Keratinocyte (primary cell): ENCODE measurements around the gene CFAP92. TPM values are rescaled to one million over a fixed set of nuclear protein-coding genes. Genes with fewer than 3 reads are reported as not detected.

ENCODE experiments used
- DNase-seq: peaks from one replicate; pipeline ENCODE4 v3.0.0-alpha.2; 2011; ENCODE audit warnings: low read depth, missing footprints, low spot score
- FAIRE-seq: peaks from 2 replicates; lab custom pipeline; 2011; peaks lifted over from hg19 to GRCh38; lab: Jason Lieb, UNC
- H2AFZ ChIP-seq: 2 replicates; pipeline ENCODE4 v1.6.0; 2012; ENCODE audit warnings: low read length, control low read depth, inconsistent platforms; ENCODE audit not compliant: control insufficient read depth
- H3K27ac ChIP-seq: 2 replicates; pipeline ENCODE4 v1.5.1; 2011; ENCODE audit warnings: low read length; ENCODE audit not compliant: control insufficient read depth, insufficient read depth
- H3K27me3 ChIP-seq: 3 replicates; pipeline ENCODE4 v1.6.0; 2011; ENCODE audit warnings: low read length; ENCODE audit not compliant: control insufficient read depth, insufficient read depth; ENCODE audit errors: extremely low read depth
- H3K36me3 ChIP-seq, 2 experiments: 2 replicates in 1 of 2; 3 replicates in 1 of 2; pipeline ENCODE4 v1.5.1; 2011; ENCODE audit warnings: low read length in 2 of 2, mild to moderate bottlenecking in 1 of 2; ENCODE audit not compliant: control insufficient read depth in 2 of 2, insufficient read depth in 2 of 2; ENCODE audit errors: extremely low read depth in 1 of 2
- H3K4me1 ChIP-seq: 3 replicates; pipeline ENCODE4 v1.5.1; 2011; ENCODE audit warnings: low read length; ENCODE audit not compliant: control insufficient read depth, insufficient read depth; ENCODE audit errors: extremely low read depth
- H3K4me2 ChIP-seq: 3 replicates; pipeline ENCODE4 v1.6.0; 2011; ENCODE audit warnings: low read depth, low read length; ENCODE audit not compliant: control insufficient read depth, insufficient read depth; ENCODE audit errors: extremely low read depth
- H3K4me3 ChIP-seq, 3 experiments: fragments of 200-600 bp in 1 of 3; sonication (generic) in 1 of 3; 2 replicates in 2 of 3; 3 replicates in 1 of 3; pipeline ENCODE4 v1.5.1; 2011 to 2016; ENCODE audit warnings: low read length in 3 of 3, mild to moderate bottlenecking in 3 of 3, control low read depth in 2 of 3, inconsistent platforms in 1 of 3, low read depth in 1 of 3, mixed read lengths in 1 of 3, mixed run types in 1 of 3, moderate library complexity in 1 of 3; ENCODE audit not compliant: control insufficient read depth in 2 of 3, insufficient read depth in 2 of 3; ENCODE audit errors: extremely low read depth in 1 of 3
- H3K79me2 ChIP-seq: 2 replicates; pipeline ENCODE4 v1.6.0; 2012; ENCODE audit warnings: low read length; ENCODE audit not compliant: control insufficient read depth, insufficient read depth
- H3K9ac ChIP-seq: 3 replicates; pipeline ENCODE4 v1.6.0; 2011; ENCODE audit warnings: low read length; ENCODE audit not compliant: control insufficient read depth, insufficient read depth; ENCODE audit errors: extremely low read depth
- H3K9me1 ChIP-seq: 3 replicates; pipeline ENCODE4 v1.6.0; 2011; ENCODE audit warnings: low read length; ENCODE audit not compliant: control insufficient read depth, insufficient read depth; ENCODE audit errors: extremely low read depth
- H3K9me3 ChIP-seq: 2 replicates; pipeline ENCODE4 v1.5.1; 2012; ENCODE audit warnings: low read depth, low read length; ENCODE audit not compliant: control insufficient read depth
- H4K20me1 ChIP-seq: 3 replicates; pipeline ENCODE4 v1.6.0; 2011; ENCODE audit warnings: low read length; ENCODE audit not compliant: control insufficient read depth, insufficient read depth; ENCODE audit errors: extremely low read depth
- EZH2 ChIP-seq: IDR thresholded peaks from one replicate; pipeline ENCODE4 v1.6.1; 2012; ENCODE audit warnings: inconsistent platforms, mild to moderate bottlenecking, low read length, moderate library complexity
- dilution Hi-C: fragments of 300-500 bp; cut with MboI; formaldehyde crosslinking; loops from one replicate; pipeline ENCODE4 v1.7.0; 2020; ENCODE audit warnings: low sequenced_read_pairs; ENCODE audit not compliant: extremely low pct_ligation_motif_present
- polyA plus RNA-seq, 5 experiments: library from polyadenylated mRNA; depleted of rRNA in 3 of 5; stranded (reverse) in 3 of 5; stranded (forward) in 1 of 5; unstranded in 1 of 5; fragments of >200 nt; gene quantifications; 1 replicate in 1 of 5; 2 replicates in 3 of 5; 3 replicates in 1 of 5; pipeline versions ENCODE4 v1.2.1 to v1.2.3, GENCODE V29; 2011 to 2012; ENCODE audit warnings: missing spikeins in 2 of 5, low read depth in 1 of 5, low replicate concordance in 1 of 5
- TF ChIP-seq, protein P1 (sequence below), 3 experiments: IDR thresholded peaks in 1 of 3; conservative IDR thresholded peaks in 1 of 3; optimal IDR thresholded peaks in 1 of 3; 2 replicates in 2 of 3; 3 replicates in 1 of 3; pipeline versions ENCODE3 to v1.5.1; 2011; ENCODE audit warnings: low read length in 3 of 3, mild to moderate bottlenecking in 3 of 3, moderate library complexity in 2 of 3, control low read depth in 1 of 3, inconsistent platforms in 1 of 3; ENCODE audit not compliant: insufficient read depth in 2 of 3; ENCODE audit errors: extremely low read depth in 1 of 3

The CFAP92 gene
- polyA plus RNA-seq, 1 donor (not counting 4 experiments of a cell fraction or from before 2014, with no cell fraction given): 0.26 TPM

- Histone ChIP-seq H3K9ac (no peak overlapping the region), H3K27ac (no peak overlapping the region), H3K9me3 (no peaks in the 10 kb centered on the region), H3K79me2 (no peaks in the 10 kb centered on the region), H2AFZ (no peak overlapping the region), H3K4me3 (no peak overlapping the region), H3K27me3 (no peaks in the 10 kb centered on the region), H3K9me1 (no peaks in the 10 kb centered on the region), H4K20me1 (no peaks in the 10 kb centered on the region), H3K4me2 (no peak overlapping the region), H3K4me1 (no peaks in the 10 kb centered on the region), H3K36me3 (no peaks in the 10 kb centered on the region)
- dilution Hi-C loops: loop anchor here (10.0 kb wide), 1 partner anchor 58 kb away; no protein-coding TSS in a partner anchor
- FAIRE-seq: peak; percentile 58
- no peak for TF ChIP-seq EZH2
- TF ChIP-seq, protein P1, sequence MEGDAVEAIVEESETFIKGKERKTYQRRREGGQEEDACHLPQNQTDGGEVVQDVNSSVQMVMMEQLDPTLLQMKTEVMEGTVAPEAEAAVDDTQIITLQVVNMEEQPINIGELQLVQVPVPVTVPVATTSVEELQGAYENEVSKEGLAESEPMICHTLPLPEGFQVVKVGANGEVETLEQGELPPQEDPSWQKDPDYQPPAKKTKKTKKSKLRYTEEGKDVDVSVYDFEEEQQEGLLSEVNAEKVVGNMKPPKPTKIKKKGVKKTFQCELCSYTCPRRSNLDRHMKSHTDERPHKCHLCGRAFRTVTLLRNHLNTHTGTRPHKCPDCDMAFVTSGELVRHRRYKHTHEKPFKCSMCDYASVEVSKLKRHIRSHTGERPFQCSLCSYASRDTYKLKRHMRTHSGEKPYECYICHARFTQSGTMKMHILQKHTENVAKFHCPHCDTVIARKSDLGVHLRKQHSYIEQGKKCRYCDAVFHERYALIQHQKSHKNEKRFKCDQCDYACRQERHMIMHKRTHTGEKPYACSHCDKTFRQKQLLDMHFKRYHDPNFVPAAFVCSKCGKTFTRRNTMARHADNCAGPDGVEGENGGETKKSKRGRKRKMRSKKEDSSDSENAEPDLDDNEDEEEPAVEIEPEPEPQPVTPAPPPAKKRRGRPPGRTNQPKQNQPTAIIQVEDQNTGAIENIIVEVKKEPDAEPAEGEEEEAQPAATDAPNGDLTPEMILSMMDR (optimal IDR thresholded peaks at IDR 0.05 in 1 of 3, IDR thresholded peaks at IDR 0.05 in 1 of 3, conservative IDR thresholded peaks at IDR 0.05 in 1 of 3; ENCODE audit: extremely low read depth in 1 of 3, insufficient read depth in 2 of 3, low read length in 3 of 3): no peak
- DNase-seq: no peak
These were observed 23.0 kb upstream of the CFAP92 start for GRCh38 chr3:129016720-129017483.

DNA sequence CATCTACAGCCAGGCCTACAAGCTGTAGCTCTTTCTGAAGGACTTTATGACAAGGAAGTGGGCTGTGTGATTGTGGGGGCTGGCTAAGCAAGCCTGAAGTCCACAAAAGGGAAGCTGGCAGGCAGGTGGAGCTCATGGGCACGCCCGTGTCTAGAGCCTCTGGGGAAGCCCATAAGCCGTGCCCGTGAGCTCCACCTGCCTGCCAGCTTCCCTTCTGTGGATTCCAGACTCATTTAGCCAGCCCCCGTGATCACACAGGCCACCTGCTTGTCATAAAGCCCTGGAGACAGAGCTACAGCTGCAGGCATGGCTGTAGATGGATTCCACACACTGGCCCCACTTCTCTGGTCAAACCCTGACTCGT, 22.5 kb upstream of the CFAP92 start:
- Histone ChIP-seq H2AFZ (no peak overlapping the region), H3K4me2 (no peak overlapping the region)

More for the DNA sequence above, 22.5 kb upstream of the CFAP92 start:
- no peak overlapping the region for H3K4me3 ChIP-seq
- no peaks in the 10 kb centered on the region for H3K4me1 ChIP-seq
- FAIRE-seq: no peak
- no peak overlapping the region for H3K27ac ChIP-seq
- dilution Hi-C loops: loop anchor here (10.0 kb wide), 1 partner anchor 58 kb away; no protein-coding TSS in a partner anchor
- TF ChIP-seq EZH2: no peak
- TF ChIP-seq, protein P1 (optimal IDR thresholded peaks at IDR 0.05 in 1 of 3, IDR thresholded peaks at IDR 0.05 in 1 of 3, conservative IDR thresholded peaks at IDR 0.05 in 1 of 3; ENCODE audit: extremely low read depth in 1 of 3, insufficient read depth in 2 of 3, low read length in 3 of 3): peak in 2 of 3 experiments; percentile 45 to 58
- no peaks in the 10 kb centered on the region for H3K79me2 ChIP-seq
- H3K27me3 ChIP-seq: no peaks in the 10 kb centered on the region
- H3K9ac ChIP-seq: no peak overlapping the region
- no peak for DNase-seq
- H4K20me1 ChIP-seq: no peaks in the 10 kb centered on the region
- H3K9me3 ChIP-seq: no peaks in the 10 kb centered on the region
- H3K9me1 ChIP-seq: no peaks in the 10 kb centered on the region
- H3K36me3 ChIP-seq: no peaks in the 10 kb centered on the region
